ENCODE data around the gene GRIA4.
"Not testable (repeated sequence)": the region's sequence is repeated elsewhere in the genome, so short reads cannot be mapped to it uniquely, and the experiment has no call there.

The GRIA4 gene

DNA sequence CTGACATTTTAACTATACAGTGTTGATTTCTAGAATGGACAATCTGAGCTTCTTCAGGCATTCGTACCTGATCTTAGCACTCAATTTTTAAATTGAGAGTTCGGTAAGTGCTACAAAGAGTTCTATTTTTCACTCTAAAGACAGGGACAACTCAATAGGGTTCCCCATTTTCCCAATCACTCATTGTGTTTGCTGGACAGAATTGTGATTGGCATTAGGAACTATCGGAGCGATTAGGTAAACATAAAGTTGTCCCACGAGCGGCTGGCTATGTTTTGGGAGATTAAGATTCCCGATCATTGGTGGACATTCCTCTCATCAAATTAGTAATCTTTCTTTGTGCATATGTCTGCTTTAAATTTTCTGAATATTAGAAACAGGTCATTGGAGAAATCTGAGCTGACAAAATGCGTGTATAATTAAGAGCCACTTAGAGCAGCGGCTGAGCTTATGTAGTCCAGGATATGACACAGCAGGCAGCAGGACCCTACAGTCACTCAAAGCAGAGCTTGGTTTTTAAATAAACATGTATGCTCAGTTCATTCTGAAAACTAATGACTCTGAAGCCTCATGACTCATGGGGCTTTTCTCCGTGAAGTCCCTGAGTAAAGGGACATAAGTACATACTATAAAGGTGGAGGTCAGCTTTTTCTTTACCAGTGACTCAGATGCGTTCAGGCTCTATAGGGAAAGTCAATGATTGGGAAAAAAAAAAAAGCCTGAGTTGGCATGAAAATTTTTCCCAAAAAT, 109.4 kb downstream of the GRIA4 start:
- DNase-seq (ENCODE audit: low read depth) = no peak

DNA sequence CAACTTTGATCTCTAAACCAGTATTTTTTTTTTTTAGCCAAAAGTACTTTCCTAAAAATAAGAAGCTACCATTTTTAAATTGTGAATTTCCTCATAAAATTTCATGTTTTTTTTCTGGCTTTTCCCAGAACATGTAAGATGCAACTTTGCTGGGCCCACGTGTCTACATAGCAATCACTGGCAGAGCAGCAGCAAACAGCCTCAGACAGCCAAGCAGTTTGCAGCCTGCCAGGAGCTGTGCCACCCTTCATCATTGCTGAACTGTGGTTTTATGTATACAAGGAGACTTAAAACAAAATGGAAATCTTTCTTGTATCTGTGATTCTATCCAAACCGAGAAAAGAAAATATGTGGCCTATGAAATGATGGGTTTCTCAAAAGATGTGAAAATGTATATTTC, 110.2 kb downstream of the GRIA4 start:
- DNase-seq (ENCODE audit: low read depth) = no peak

DNA sequence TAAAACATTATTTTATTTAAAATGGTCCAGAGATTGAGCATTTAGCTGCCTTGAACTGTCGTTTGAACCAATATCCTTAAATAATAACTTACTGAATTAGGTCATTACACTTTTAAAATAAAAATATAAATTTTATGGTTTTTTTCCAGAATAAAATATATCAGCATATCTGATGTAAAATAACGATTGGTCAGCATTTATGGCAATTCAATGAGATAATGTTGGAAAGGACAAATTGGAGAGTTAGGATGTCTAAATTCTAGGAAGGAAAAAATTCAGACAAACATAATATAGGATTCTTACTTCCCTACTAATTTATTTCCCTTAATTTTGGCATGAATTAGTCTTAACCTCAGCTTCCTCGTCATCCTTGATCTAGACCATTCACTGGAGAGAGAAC, 113.4 kb downstream of the GRIA4 start:
- DNase-seq (ENCODE audit: low read depth) = no peak

DNA sequence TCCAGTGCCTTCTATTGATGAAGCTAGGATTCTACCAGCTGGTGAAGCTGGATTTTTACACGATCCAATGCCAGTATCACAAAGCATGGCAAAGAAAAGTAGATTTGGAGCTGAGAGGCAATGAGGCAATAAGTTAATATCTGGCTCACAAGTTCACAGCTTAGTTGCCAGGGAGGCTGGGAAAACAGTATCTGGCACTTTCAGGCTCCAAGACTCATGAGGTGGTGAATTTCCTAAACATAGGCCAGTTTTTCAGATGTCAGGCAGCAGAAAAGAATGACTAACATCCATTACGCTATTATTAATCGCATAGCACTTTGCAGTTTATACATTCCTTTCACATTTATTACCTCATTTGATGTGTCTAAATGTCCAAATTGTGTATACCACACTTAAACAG, 122.7 kb downstream of the GRIA4 start:
- no peak for DNase-seq (ENCODE audit: low read depth)

DNA sequence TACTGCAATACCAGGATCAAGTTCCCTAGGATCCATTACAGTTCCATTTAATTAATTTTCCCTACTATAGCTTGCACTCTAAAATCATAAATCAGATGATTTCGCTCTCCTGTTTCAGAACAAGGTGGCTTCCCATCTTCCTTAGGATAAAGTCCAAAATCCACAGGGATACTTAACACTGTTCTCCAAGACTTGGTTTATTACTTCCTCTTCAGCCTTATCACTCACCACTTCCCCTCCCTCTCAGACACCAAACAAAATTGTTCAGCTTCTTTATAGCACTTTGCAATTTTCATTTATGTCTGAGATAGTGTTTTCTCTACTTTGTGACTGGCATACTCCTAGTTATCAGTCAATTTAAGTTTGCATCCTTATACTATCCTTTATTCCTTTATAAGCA, 124.6 kb downstream of the GRIA4 start:
- DNase-seq (ENCODE audit: low read depth) = no peak

DNA sequence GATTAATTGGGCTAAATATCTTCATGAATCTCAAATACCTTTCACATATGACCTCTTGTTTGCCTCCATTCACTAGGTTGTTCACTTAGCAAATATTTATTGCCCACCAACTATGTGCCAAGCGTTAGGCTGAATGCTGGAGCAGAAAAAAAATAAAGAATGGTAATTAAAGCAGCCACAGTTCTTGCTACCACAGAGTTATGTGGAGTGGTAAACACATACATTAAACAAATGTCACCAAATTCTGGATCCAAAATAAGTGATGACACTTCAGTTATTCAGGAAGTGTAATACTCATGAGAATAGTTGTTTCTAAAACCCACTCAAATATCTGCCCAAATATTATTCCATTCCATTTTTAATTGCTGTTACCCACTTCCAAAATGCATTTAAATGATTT, 128.4 kb downstream of the GRIA4 start:
- no peak for DNase-seq (ENCODE audit: low read depth)

DNA sequence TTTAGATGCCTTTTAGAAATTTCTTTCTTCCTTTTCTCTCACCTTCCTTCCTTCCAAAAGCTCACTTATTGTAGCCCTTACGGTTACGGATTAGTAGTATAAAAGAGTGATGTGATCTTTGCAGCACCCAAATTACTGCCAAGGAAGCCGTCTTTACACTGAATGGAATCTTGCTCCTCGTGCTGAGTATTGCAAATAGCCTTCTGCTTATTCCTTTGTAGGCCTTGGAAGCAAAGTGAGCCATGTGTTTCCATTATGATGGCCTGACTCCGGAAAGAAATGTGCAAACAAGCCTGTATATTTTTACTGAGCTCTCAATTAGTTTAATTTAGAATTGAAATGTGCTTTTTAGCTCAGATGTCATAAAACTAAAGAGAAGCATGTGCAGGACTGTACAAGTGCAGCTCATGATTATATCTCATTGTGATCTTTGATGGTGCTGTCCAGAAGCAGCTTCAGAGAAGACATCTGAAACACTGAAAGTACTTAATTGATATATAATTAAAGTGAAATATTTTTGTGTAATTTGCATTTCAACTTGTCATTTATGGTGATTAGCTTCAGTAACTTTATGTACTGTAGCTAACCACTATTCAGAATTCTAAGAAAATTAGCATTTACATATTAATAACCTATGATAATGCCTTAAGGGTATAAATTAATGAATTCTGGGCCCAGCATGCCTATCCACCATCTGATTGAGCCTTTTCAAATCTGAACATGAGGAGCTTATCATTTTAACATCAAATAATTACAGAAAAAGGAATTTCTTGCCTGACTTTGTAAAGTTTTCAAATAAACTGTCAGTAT, 129.3 kb downstream of the GRIA4 start:
- DNase-seq (ENCODE audit: low read depth) = no peak

DNA sequence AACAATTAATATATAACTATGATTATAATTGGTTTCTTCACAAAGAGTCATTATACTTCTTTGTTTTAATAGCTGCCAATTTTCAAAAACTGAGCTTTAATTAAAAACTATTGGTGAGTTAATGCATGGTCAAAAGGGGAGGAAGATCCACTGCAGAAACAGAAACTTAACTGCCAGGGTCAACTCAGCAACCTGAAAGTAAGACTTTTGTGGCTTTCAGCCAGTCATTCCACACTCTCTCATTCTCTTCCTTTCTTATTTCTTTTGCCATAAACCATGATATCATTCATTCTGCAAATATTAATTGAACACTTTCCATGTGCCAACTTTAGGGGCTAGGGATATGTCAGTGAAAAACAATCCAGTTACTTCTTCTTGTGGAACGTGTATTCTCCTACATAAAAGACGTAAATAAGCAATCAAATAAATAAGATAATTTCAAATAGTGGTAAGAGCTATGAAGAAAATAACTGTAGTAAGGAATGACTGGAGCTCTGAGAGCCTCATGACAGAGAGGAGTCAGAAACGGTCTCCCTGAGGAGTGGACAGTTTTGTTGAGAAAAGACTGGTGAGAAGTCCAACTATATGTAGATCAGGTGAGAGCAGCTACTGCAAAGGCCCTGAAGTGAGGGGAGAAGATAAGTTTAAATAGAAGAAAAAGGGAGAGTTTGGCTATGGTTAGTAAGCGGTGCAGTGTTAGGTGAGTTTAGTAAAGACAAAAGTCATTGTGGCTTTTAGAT, 130.5 kb downstream of the GRIA4 start:
- no peak for DNase-seq (ENCODE audit: low read depth)

DNA sequence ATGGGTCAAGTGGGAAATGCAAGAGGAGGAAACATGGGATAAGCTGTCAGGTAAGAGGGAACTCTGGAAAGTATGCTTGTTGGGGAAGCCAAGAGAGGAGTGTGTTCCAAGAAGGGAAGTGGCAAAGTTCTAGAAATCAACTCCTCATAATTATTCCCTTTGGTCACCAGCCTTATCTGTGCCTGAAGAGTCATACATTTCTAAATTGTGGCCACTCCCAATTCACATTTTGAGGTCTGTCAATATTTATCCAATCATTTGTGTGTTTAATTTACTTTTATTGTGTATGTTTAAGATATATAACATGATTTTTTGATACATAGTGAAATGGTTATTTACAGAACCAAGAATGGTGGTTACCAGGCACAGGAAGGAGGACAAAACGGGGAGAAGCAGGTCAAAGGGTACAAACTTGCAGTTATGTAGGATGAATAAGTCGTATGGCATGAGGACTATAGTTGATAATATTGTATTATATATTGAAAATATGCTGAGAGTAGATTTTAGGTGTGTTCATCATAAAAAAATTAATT, 131.7 kb downstream of the GRIA4 start:
- DNase-seq (ENCODE audit: low read depth) = no peak

DNA sequence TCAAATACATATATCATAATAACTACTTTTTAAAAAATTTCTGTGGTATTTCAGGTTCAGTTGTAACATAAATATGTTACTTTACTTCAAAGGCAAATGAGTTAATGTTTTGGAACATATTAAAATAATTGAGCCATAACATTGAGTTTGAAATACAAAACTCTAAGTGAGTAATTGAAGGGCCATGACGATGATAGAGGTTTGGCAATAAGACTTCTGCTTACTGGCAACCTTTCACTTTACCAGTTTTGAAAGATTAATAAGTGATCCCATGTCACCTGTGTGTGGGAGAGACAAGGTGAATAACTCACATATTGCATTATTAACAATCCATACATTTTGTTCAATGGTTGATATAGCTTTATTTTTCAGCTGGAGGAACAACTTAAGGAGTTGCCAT, 144.4 kb downstream of the GRIA4 start:
- DNase-seq (ENCODE audit: low read depth) = no peak

DNA sequence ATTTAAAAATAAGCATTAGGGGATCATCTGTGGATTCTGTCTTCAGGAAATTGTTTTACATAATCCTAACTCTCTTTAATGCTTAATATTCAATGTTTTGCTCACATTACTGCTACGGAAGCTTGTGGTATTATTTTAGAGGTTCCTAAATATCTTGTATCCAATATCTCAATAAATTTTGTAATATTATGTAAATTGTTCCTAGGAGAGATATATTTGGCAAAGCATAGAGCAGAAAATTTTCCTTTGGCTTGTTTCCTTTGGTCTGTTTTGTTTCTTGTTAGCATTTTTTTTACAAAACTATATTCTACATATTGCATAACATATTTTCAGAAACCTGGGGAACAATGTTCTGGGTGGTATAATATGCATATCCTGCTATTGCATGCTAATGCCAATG, 144.8 kb downstream of the GRIA4 start:
- no peak for DNase-seq (ENCODE audit: low read depth)

DNA sequence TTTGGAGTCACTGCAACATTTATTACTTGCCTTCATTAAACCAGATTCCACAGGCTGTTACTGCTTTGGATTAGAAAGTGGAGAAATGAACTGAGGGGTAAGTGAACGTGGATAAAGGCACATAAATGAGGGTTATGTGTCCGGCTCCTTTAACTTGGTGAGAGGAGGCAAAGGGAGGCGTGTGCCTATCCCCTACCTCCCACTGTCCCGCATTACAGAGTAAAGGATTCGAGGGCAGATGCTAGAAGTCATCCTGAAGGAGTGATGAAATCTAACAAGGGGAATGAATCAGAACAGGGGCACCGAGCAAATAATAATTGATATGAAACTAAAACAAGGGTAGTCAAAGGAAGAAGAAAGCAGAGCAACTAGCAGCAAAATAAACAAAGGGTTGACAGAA, 147.2 kb downstream of the GRIA4 start:
- no peak for DNase-seq (ENCODE audit: low read depth)

DNA sequence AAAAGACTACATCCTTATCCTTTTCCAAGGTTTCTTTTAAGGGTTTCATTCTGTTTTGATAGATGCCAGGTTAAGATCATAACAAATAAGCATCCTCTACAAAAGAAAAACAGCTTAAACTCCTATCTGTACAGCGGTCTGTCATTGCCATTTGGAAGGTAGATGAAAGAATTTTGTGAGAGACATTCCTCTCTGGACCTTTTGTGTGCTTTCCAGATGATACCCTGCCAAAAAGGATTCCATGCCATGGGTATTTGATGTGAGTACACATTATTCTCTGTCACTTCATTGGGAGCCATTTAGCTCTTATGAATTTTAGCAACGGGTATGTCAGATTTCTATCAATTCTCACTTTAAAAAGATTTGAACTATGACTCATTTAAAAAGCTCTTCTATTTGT, 153.7 kb downstream of the GRIA4 start:
- DNase-seq (ENCODE audit: low read depth) = no peak

DNA sequence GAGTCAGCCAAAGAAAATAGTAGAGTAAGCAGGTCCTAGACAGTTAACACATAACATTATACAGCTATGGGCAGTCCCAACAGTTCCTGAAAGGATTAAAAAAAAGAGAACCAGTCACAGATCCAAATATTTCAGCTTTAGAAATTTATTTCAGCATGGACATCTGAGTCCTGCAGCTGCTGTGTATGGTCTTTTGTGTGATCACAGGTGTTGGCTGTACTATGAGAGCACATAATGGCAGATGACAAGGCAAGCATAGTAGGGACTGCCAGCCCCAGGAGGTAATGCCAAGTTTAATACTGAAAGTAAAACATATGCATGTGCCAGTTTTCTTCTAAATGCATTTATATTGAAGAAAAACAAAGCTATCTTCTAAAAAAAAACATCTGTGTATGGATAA, 158.1 kb downstream of the GRIA4 start:
- DNase-seq (ENCODE audit: low read depth) = no peak

DNA sequence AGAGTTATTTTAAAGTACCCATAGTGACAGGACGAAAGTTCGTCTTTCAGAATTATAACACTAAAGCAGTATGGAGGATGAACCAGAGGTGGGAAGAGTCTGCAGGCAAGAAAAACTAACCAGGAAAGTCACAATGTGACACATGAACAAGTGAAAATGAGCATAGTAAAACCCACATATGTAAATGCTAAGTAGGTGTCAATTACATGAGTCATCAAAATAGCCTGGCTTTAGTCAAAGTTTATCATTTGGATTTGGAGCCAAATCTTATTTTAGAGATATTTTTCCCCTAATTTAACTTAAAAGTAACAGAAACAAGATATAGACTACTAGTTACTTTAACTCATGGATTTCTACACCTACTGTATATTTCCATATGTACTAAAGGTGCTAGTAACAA, 159.8 kb downstream of the GRIA4 start:
- no peak for DNase-seq (ENCODE audit: low read depth)

DNA sequence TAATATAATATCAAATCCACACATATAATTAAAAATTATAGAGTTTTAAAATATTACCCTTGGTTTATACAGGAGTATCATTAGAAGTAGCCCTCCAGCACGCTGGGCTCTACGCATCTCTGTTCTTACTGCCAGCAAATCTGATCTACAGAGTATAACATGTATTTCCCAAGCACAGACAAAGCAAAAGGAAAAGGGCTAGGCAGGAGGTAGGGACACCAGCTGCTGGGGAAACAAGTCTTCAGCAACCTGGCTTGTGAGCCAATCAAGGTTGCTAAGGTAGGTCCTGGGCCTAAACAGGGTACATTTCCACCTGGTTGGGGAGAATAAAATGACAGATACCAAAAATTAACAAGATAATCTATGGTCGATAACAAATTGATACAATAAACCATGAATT, 163.6 kb downstream of the GRIA4 start:
- not testable (repeated sequence) for DNase-seq (ENCODE audit: low read depth)

DNA sequence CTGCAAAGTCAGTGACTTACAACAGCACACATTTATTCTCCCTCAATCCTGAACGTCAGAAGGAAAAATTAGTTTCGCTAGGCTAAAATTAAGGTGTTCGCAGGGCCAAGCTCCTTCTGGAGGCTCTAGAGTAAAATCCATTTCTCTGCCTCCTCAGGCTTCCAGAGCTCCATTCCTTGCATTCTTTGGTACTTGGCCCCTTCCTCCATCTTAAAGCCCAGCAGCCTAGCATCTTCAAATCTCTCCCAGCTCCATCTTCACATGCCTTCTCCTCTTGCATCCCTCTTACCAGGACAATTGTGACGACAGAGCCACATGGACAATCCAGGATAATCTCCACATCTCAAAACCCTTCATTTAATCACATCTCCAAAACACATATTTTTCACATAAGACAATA, 165.0 kb downstream of the GRIA4 start:
- DNase-seq (ENCODE audit: low read depth) = no peak

DNA sequence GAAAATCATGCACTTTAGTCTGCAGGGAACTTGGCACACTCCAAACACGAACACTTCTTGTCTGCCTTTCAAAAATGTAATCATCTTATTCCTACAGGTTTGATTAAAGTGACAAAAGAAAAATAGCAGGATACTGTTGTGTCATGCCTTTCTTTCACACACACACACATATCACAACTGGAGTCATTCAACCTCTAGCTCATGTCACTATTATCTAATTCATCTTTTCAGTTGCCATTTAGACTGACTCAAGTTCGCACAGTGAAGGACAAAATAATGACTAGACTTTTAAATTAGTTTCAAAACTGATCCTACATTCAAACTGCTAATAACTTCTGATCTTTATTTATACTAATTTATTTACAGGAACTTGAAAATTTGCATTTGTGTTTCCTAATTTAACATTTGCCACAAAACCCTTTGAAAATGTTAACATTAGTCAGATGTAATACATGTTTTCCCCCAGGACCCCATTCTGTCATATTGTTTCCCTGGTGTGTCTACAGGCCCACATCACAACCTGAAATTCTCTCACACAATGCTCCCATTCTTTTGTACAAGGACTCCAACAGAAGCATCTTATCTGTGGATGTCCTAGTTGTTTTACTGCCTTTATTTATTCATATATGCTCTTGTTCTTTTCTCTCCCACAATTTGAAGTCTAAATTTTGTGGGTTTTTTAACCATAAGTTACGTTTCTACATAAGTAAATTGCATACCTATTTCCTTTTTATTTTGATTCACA, 171.1 kb downstream of the GRIA4 start:
- DNase-seq (ENCODE audit: low read depth) = no peak

DNA sequence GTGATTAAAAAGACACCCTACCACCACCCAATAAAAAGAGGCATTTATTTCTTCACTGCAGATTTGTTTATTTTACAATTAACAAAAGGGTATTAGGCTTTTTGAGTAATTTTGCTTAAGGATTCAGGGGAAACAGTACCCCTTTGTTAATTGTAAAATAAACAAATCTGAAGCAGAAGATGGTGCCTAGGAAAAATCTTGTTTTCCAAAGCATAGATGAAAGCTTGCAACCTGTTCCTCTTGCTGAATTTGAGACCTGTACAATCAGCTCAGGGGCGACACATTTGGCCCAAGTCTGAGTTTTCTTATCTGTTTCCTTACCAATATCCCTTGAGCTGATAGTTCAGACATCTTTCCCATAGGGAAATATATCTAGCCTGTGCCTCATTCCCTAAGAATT, 171.9 kb downstream of the GRIA4 start:
- DNase-seq (ENCODE audit: low read depth) = no peak

DNA sequence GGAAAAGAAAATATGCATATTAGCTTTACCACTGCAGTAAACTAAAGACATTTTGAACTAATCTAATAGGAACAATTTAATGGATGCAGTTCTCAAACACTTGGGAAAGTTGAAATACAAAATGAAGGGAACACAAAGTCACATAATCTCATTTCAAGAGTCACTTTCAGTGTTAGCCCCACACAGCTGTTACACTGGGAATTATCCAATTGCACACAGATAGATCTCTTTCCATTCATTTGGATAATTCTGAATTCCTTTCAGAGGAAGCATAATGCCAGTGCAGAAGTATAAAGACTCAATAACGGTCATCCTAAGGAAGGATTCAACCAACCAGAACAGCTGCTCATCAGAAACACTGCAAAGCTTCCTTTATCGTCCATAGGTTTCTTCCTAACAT, 173.3 kb downstream of the GRIA4 start:
- no peak for DNase-seq (ENCODE audit: low read depth)

DNA sequence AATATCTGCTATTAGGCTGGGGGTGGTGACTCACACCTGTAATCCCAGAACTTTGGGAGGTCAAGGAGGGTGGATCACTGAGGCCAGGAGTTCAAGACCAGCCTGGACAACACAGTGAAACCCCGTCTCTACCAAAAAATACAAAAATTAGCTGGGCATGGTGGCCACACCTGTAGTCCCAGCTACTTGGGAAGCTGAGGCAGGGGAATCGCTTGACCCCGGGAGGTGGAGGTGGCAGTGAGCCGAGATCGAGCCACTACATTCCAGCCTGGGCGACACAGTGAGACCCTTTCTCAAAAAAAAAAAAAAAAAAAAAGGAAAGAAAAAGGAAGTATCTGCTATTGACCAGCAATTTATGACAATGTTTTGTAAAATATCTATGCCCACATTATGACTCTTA, 176.0 kb downstream of the GRIA4 start:
- DNase-seq (ENCODE audit: low read depth) = not testable (repeated sequence)

DNA sequence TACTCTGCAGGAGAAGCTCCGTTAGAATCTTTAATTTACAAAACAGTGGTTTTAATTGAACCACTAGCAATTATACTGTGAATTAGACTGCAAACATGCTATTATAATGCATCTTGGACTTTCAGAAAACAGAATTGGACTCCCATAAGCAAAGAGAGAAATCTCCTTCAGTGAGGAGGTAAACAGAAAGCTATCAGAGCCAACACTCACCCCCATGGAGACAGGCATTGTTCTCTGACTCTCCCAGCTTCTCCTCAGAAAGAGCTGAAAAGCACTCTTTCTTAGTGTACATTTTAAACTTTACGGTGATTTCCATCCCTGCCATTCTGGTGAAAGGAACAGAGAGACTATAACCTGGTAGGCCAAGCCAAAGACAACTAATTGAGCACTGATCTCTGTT, 176.9 kb downstream of the GRIA4 start:
- no peak for DNase-seq (ENCODE audit: low read depth)
